Neuronal stem cell (in vitro differentiated cells): ENCODE results near the gene TTL.
"Not testable (repeated sequence)": the region's sequence is repeated elsewhere in the genome, so short reads cannot be mapped to it uniquely, and the experiment has no call there.

Experiments
- DNase-seq: peaks from one replicate; pipeline ENCODE4 v3.0.0-alpha.2; 2013; ENCODE audit warnings: low spot score
- H2AFZ ChIP-seq: one replicate; pipeline ENCODE4 v1.6.1; 2013; ENCODE audit warnings: mild to moderate bottlenecking, low read length, inconsistent platforms
- H2AK5ac ChIP-seq: 2 replicates; pipeline ENCODE4 v1.6.1; 2013; ENCODE audit warnings: low read depth, mild to moderate bottlenecking, inconsistent platforms, low read length, moderate library complexity, mixed read lengths
- H2BK120ac ChIP-seq: 2 replicates; pipeline ENCODE4 v1.6.1; 2013; ENCODE audit warnings: low read depth, mild to moderate bottlenecking, inconsistent platforms, low read length, moderate library complexity, mixed read lengths
- H2BK12ac ChIP-seq: one replicate; pipeline ENCODE4 v1.6.1; 2013; ENCODE audit warnings: low read length, inconsistent platforms
- H2BK15ac ChIP-seq: 2 replicates; pipeline ENCODE4 v1.6.1; 2013; ENCODE audit warnings: mild to moderate bottlenecking, low read length, inconsistent platforms, mixed read lengths
- H2BK5ac ChIP-seq: one replicate; pipeline ENCODE4 v1.6.1; 2013; ENCODE audit warnings: inconsistent platforms, mild to moderate bottlenecking, low read length, moderate library complexity
- H3K14ac ChIP-seq: one replicate; pipeline ENCODE4 v1.6.1; 2013; ENCODE audit warnings: low read length, inconsistent platforms
- H3K18ac ChIP-seq: 2 replicates; pipeline ENCODE4 v1.6.1; 2013; ENCODE audit warnings: low read length, inconsistent platforms
- H3K23ac ChIP-seq: 2 replicates; pipeline ENCODE4 v1.6.1; 2013; ENCODE audit warnings: low read depth, mild to moderate bottlenecking, mixed read lengths, low read length, inconsistent platforms; ENCODE audit not compliant: poor library complexity
- H3K27ac ChIP-seq: replicated peaks from 3 replicates; pipeline ENCODE4 v1.5.1; 2013; ENCODE audit warnings: low read length, inconsistent platforms
- H3K27me3 ChIP-seq, 3 experiments: 2 replicates each; pipeline ENCODE4 v1.6.1; 2013; ENCODE audit warnings: low read length in 3 of 3, mild to moderate bottlenecking in 2 of 3, inconsistent platforms in 1 of 3, low read depth in 1 of 3, mixed read lengths in 1 of 3, moderate library complexity in 1 of 3; ENCODE audit not compliant: control insufficient read depth in 3 of 3, insufficient read depth in 3 of 3
- H3K36me3 ChIP-seq, 2 donors: replicated peaks in 1 of 2; 2 replicates each; pipeline ENCODE4 v1.6.1; 2013; ENCODE audit warnings: low read length in 2 of 2; ENCODE audit not compliant: control insufficient read depth in 2 of 2, insufficient read depth in 2 of 2
- H3K4ac ChIP-seq: 2 replicates; pipeline ENCODE4 v1.6.1; 2013; ENCODE audit warnings: inconsistent platforms, mild to moderate bottlenecking, low read length, moderate library complexity
- H3K4me1 ChIP-seq, 2 donors: 1 replicate in 1 of 2; 2 replicates in 1 of 2; pipeline ENCODE4 v1.6.1; 2013; ENCODE audit warnings: low read length in 2 of 2, low read depth in 1 of 2; ENCODE audit not compliant: control insufficient read depth in 2 of 2, insufficient read depth in 1 of 2
- H3K4me2 ChIP-seq: one replicate; pipeline ENCODE4 v1.6.1; 2013; ENCODE audit warnings: mild to moderate bottlenecking, low read length, inconsistent platforms; ENCODE audit not compliant: insufficient read depth, poor library complexity, severe bottlenecking
- H3K4me3 ChIP-seq, 2 donors: 2 replicates each; pipeline ENCODE4 v1.5.1; 2013; ENCODE audit warnings: low read length in 2 of 2, mild to moderate bottlenecking in 2 of 2, inconsistent platforms in 1 of 2, moderate library complexity in 1 of 2
- H3K79me1 ChIP-seq: one replicate; pipeline ENCODE4 v1.6.1; 2013; ENCODE audit warnings: low read depth, mild to moderate bottlenecking, inconsistent platforms, low read length, moderate library complexity
- H3K9ac ChIP-seq: one replicate; pipeline ENCODE4 v1.6.1; 2013; ENCODE audit warnings: mild to moderate bottlenecking, low read depth, low read length, inconsistent platforms; ENCODE audit not compliant: poor library complexity
- H3K9me3 ChIP-seq, 2 donors: replicated peaks in 1 of 2; 2 replicates each; pipeline versions ENCODE3 to v1.6.1; 2013; ENCODE audit warnings: low read length in 2 of 2, mild to moderate bottlenecking in 2 of 2, inconsistent platforms in 1 of 2, low read depth in 1 of 2, mixed read lengths in 1 of 2, moderate library complexity in 1 of 2; ENCODE audit not compliant: control insufficient read depth in 2 of 2, insufficient read depth in 1 of 2
- H4K8ac ChIP-seq: one replicate; pipeline ENCODE4 v1.6.1; 2013; ENCODE audit warnings: low read depth, mild to moderate bottlenecking, inconsistent platforms, low read length, moderate library complexity
- H4K91ac ChIP-seq: one replicate; pipeline ENCODE4 v1.6.1; 2013; ENCODE audit warnings: low read length, low read depth, mild to moderate bottlenecking, inconsistent platforms; ENCODE audit not compliant: poor library complexity
- WGBS, 2 donors: extraction: QIAGEN DNeasy Blood & Tissue Kit; methylation state at CpG; one replicate each; pipeline ENCODE4 v1.1.7; 2013; ENCODE audit warnings: missing lambda C conversion rate in 2 of 2, mixed read lengths in 1 of 2; ENCODE audit not compliant: insufficient read length in 2 of 2, insufficient replicate concordance in 1 of 2; ENCODE audit errors: extremely low coverage in 2 of 2; 5-methylcytosine and 5-hydroxymethylcytosine counted together

TTL gene

GRCh38 chr2:112566508-112566907 lies 84.6 kb downstream of the TTL start:
- not testable (repeated sequence) for H3K27ac ChIP-seq, H3K4ac ChIP-seq, H2BK15ac ChIP-seq, H4K91ac ChIP-seq, H3K14ac ChIP-seq, H2BK12ac ChIP-seq, DNase-seq, H2AFZ ChIP-seq, H3K27me3 ChIP-seq, H2AK5ac ChIP-seq, H3K18ac ChIP-seq, H3K4me1 ChIP-seq, H3K9me3 ChIP-seq, H3K9ac ChIP-seq, H2BK5ac ChIP-seq, H3K4me2 ChIP-seq, H3K79me1 ChIP-seq, H3K23ac ChIP-seq, H4K8ac ChIP-seq, H2BK120ac ChIP-seq, H3K4me3 ChIP-seq
- H3K36me3 ChIP-seq = peaks cover 26 to 93% of the 10 kb centered on the region in 2 donors
- no CpG with 5 or more reads among the region's 5 CpGs for WGBS, 2 donors

GRCh38 chr2:112572005-112572404 lies 90.0 kb downstream of the TTL start:
- no peak overlapping the region for H3K14ac ChIP-seq
- no peaks in the 10 kb centered on the region for H3K79me1 ChIP-seq
- no peak overlapping the region for H3K18ac ChIP-seq
- no peak overlapping the region for H4K8ac ChIP-seq
- H3K9ac ChIP-seq = no peak overlapping the region
- no peak overlapping the region for H3K27ac ChIP-seq
- H3K4me3 ChIP-seq = no peak overlapping the region
- no peak overlapping the region for H2BK15ac ChIP-seq
- H2BK5ac ChIP-seq = no peak overlapping the region
- H3K4ac ChIP-seq = no peak overlapping the region
- H2AK5ac ChIP-seq = no peak overlapping the region
- H3K9me3 ChIP-seq = no peaks in the 10 kb centered on the region
- H4K91ac ChIP-seq = no peak overlapping the region
- no peak overlapping the region for H3K4me2 ChIP-seq
- H2BK120ac ChIP-seq = no peak overlapping the region
- no peaks in the 10 kb centered on the region for H3K4me1 ChIP-seq
- H2AFZ ChIP-seq = no peak overlapping the region
- H2BK12ac ChIP-seq = no peak overlapping the region
- no peak overlapping the region for H3K23ac ChIP-seq
- H3K27me3 ChIP-seq = no peaks in the 10 kb centered on the region
- H3K36me3 ChIP-seq = peaks cover 28 to 97% of the 10 kb centered on the region in 2 donors
- WGBS, 2 donors = no CpG with 5 or more reads among the region's 7 CpGs
- no peak for DNase-seq

GRCh38 chr2:112577756-112578155 lies 95.8 kb downstream of the TTL start:
- peaks cover 12 to 41% of the 10 kb centered on the region in 2 donors for H3K36me3 ChIP-seq
- no peaks in the 10 kb centered on the region for H3K27me3 ChIP-seq
- H3K4ac ChIP-seq = no peak overlapping the region
- H2AK5ac ChIP-seq = no peak overlapping the region
- H3K9ac ChIP-seq = no peak overlapping the region
- H3K18ac ChIP-seq = no peak overlapping the region
- DNase-seq = no peak
- H4K8ac ChIP-seq = no peak overlapping the region
- H3K14ac ChIP-seq = no peak overlapping the region
- H2BK120ac ChIP-seq = no peak overlapping the region
- H3K4me1 ChIP-seq = no peaks in the 10 kb centered on the region
- H4K91ac ChIP-seq = no peak overlapping the region
- no CpG with 5 or more reads among the region's 5 CpGs for WGBS, 2 donors
- H2BK15ac ChIP-seq = no peak overlapping the region
- H3K79me1 ChIP-seq = no peaks in the 10 kb centered on the region
- H3K9me3 ChIP-seq = no peaks in the 10 kb centered on the region
- no peak overlapping the region for H3K4me3 ChIP-seq
- no peak overlapping the region for H3K23ac ChIP-seq
- H2BK12ac ChIP-seq = no peak overlapping the region
- no peak overlapping the region for H3K4me2 ChIP-seq
- H2BK5ac ChIP-seq = no peak overlapping the region
- H3K27ac ChIP-seq = no peak overlapping the region
- no peak overlapping the region for H2AFZ ChIP-seq

GRCh38 chr2:112579241-112579640 lies 97.3 kb downstream of the TTL start:
- Histone ChIP-seq H3K36me3 (peaks cover 8 to 28% of the 10 kb centered on the region in 2 donors), H3K4me2 (no peak overlapping the region), H2AK5ac (no peak overlapping the region), H2BK5ac (no peak overlapping the region), H3K9ac (no peak overlapping the region), H3K27ac (no peak overlapping the region), H3K4me3 (no peak overlapping the region), H4K91ac (no peak overlapping the region), H3K23ac (no peak overlapping the region), H3K14ac (no peak overlapping the region), H3K18ac (no peak overlapping the region), H2BK120ac (no peak overlapping the region), H3K4ac (no peak overlapping the region), H2AFZ (no peak overlapping the region), H4K8ac (no peak overlapping the region), H3K79me1 (no peaks in the 10 kb centered on the region), H2BK15ac (no peak overlapping the region), H3K27me3 (no peaks in the 10 kb centered on the region), H3K4me1 (peaks cover 3% of the 10 kb centered on the region in 2 donors), H2BK12ac (no peak overlapping the region), H3K9me3 (no peaks in the 10 kb centered on the region)
- no peak for DNase-seq
